ENCODE data around the gene ERO1A. TPM values are rescaled to one million over a fixed set of nuclear protein-coding genes. Genes with fewer than 3 reads are reported as not detected.

ERO1A gene
- total and polyA plus RNA-seq, 2 of the 4 experiments (the other 2 are of a cell fraction): 29.7 to 44.6 TPM

GRCh38 chr14:52609445-52610044 lies 85.8 kb downstream of the ERO1A start:
- Histone ChIP-seq H2BK15ac (ENCODE audit: low read depth, low read length) (no peak overlapping the region), H3K4me2 (ENCODE audit: low read depth, low read length) (no peak overlapping the region), H3K36me3 (ENCODE audit: control insufficient read depth, insufficient read depth, low read length) (no peaks in the 10 kb centered on the region), H3K27me3 (ENCODE audit: control insufficient read depth, insufficient read depth, low read length) (no peaks in the 10 kb centered on the region), H3K18ac (ENCODE audit: low read depth, low read length) (no peak overlapping the region), H2BK5ac (ENCODE audit: low read depth, low read length, poor library complexity, severe bottlenecking) (no peak overlapping the region), H3K56ac (ENCODE audit: extremely low read depth, insufficient read depth, low read length) (no peak overlapping the region), H3K4ac (ENCODE audit: low read depth, low read length) (no peak overlapping the region), H4K5ac (ENCODE audit: low read depth, low read length) (no peak overlapping the region), H3K23ac (ENCODE audit: low read depth, low read length) (no peak overlapping the region), H2AK9ac (replicated peaks; ENCODE audit: low read depth, low read length, poor library complexity) (no peak overlapping the region), H2AK5ac (ENCODE audit: low read depth, low read length) (no peak overlapping the region), H3K9ac (ENCODE audit: low read depth, low read length) (no peak overlapping the region), H2AFZ (replicated peaks; ENCODE audit: low read length, poor library complexity) (no peak overlapping the region), H3K4me1 (ENCODE audit: control insufficient read depth, insufficient read depth, low read length) (no peaks in the 10 kb centered on the region), H4K91ac (ENCODE audit: insufficient read depth, low read depth, low read length) (no peak overlapping the region), H3K9me1 (ENCODE audit: insufficient read depth, low read length) (no peaks in the 10 kb centered on the region), H3K79me1 (ENCODE audit: low read depth in 1 of 2, low read length in 2 of 2) (no peaks in the 10 kb centered on the region), H2BK120ac (ENCODE audit: low read depth, low read length) (no peak overlapping the region), H4K8ac (ENCODE audit: low read depth in 2 of 2, low read length in 2 of 2) (no peak overlapping the region), H4K20me1 (ENCODE audit: insufficient read depth, low read length) (no peaks in the 10 kb centered on the region), H3K14ac (replicated peaks; ENCODE audit: low read depth, low read length) (no peak overlapping the region), H3K4me3 (ENCODE audit: insufficient read depth, low read depth, low read length) (no peak overlapping the region), H3K9me3 (ENCODE audit: control insufficient read depth, insufficient read depth, low read length) (no peaks in the 10 kb centered on the region), H3K27ac (ENCODE audit: insufficient read depth, low read length) (no peak overlapping the region), H2BK20ac (ENCODE audit: low read depth, low read length) (no peak overlapping the region)
- no TSS peak for BruUV-seq (replicated peaks)
- in situ Hi-C loops (cut with MboI; ENCODE audit: low sequenced_read_pairs) (no loop called here), intact Hi-C loops (cut with micrococcal nuclease) (no loop called here), dilution Hi-C loops (cut with HindIII; ENCODE audit: low sequenced_read_pairs, unreplicated experiment) (no loop called here)
- CTCF ChIA-PET: no interaction called here
- WGBS, 2 experiments (ENCODE audit: extremely low coverage in 2 of 2, insufficient read length in 1 of 2): no CpG with 5 or more reads among the region's 5 CpGs
- ATAC-seq (ENCODE audit: low read depth) (no peak), DNase-seq (no peak)
- POLR2A ChIA-PET (ENCODE audit: unreplicated experiment): no interaction called here
- TF ChIP-seq ELK1 (IDR thresholded peaks at IDR 0.05; ENCODE audit: borderline replicate concordance, low read depth, low read length): no peak
- TF ChIP-seq RAD21 (IDR thresholded peaks at IDR 0.05; ENCODE audit: low read length): no peak
- TF ChIP-seq RCOR1 (IDR thresholded peaks at IDR 0.05; ENCODE audit: insufficient replicate concordance, low read length): no peak
- TF ChIP-seq MAFK (IDR thresholded peaks at IDR 0.05; ENCODE audit: low read depth, low read length): no peak
- no peak for TF ChIP-seq RFX5 (IDR thresholded peaks at IDR 0.05; ENCODE audit: low read depth, low read length)
- TF ChIP-seq CEBPB (IDR thresholded peaks at IDR 0.05; ENCODE audit: low read depth, low read length): no peak
- no peak for TF ChIP-seq CTCF (conservative IDR thresholded peaks at IDR 0.05; ENCODE audit: low read depth, low read length)
- TF ChIP-seq POLR2A (IDR thresholded peaks at IDR 0.05; ENCODE audit: low read depth, low read length): no peak
- TF ChIP-seq MXI1 (IDR thresholded peaks at IDR 0.05; ENCODE audit: borderline replicate concordance, low read depth, low read length): no peak
- no peak for TF ChIP-seq BHLHE40 (IDR thresholded peaks at IDR 0.05; ENCODE audit: low read depth, low read length)
- TF ChIP-seq CHD1 (IDR thresholded peaks at IDR 0.05; ENCODE audit: low read depth, low read length): no peak
- no peak for TF ChIP-seq MAZ (IDR thresholded peaks at IDR 0.05; ENCODE audit: borderline replicate concordance, low read depth, low read length)
- TF ChIP-seq USF2 (IDR thresholded peaks at IDR 0.05; ENCODE audit: low read depth, low read length): no peak
- no peak for TF ChIP-seq FOS (IDR thresholded peaks at IDR 0.05; ENCODE audit: low read depth, low read length)
- TF ChIP-seq SMC3 (IDR thresholded peaks at IDR 0.05; ENCODE audit: low read depth, low read length): no peak
- TF ChIP-seq NFE2L2 (IDR thresholded peaks at IDR 0.05; ENCODE audit: low read depth, low read length): no peak
